HG03097 (cell line): Measurements from ENCODE around the gene CD2AP.
"Not testable (repeated sequence)": the region's sequence is repeated elsewhere in the genome, so short reads cannot be mapped to it uniquely, and the experiment has no call there.

ENCODE experiments used
- ATAC-seq: cut with Tn5 transposase; IDR thresholded peaks from one replicate; pipeline ENCODE4 v1.9.1; 2021; ENCODE audit not compliant: unreplicated experiment, low FRiP score

CD2AP gene

GRCh38 chr6:47556459-47556858 lies 78.9 kb downstream of the CD2AP start:
- not testable (repeated sequence) for ATAC-seq

- no peak for ATAC-seq
These were observed 85.6 kb downstream of the CD2AP start for GRCh38 chr6:47563162-47563561.

GRCh38 chr6:47566602-47567001 lies 89.0 kb downstream of the CD2AP start:
- ATAC-seq = not testable (repeated sequence)

GRCh38 chr6:47567586-47567985 lies 90.0 kb downstream of the CD2AP start:
- ATAC-seq = no peak

GRCh38 chr6:47571488-47571887 lies 93.9 kb downstream of the CD2AP start:
- no peak for ATAC-seq

GRCh38 chr6:47573109-47573508 lies 95.5 kb downstream of the CD2AP start:
- ATAC-seq = no peak

- no peak for ATAC-seq
These were observed 97.2 kb downstream of the CD2AP start for GRCh38 chr6:47574789-47575188.

- no peak for ATAC-seq
These were observed 101.5 kb downstream of the CD2AP start for GRCh38 chr6:47579040-47579439.

- no peak for ATAC-seq
These were observed 104.0 kb downstream of the CD2AP start for GRCh38 chr6:47581591-47581990.

- ATAC-seq = no peak
These were observed 109.9 kb downstream of the CD2AP start for GRCh38 chr6:47587493-47587892.

- no peak for ATAC-seq
These were observed 114.7 kb downstream of the CD2AP start for GRCh38 chr6:47592131-47592840.

GRCh38 chr6:47593979-47594378 lies 116.4 kb downstream of the CD2AP start:
- no peak for ATAC-seq

- ATAC-seq = no peak
These were observed 118.2 kb downstream of the CD2AP start for GRCh38 chr6:47595785-47596184.

- no peak for ATAC-seq
These were observed 120.8 kb downstream of the CD2AP start for GRCh38 chr6:47598367-47598766.

- no peak for ATAC-seq
These were observed 121.9 kb downstream of the CD2AP start for GRCh38 chr6:47599512-47599911.

GRCh38 chr6:47603227-47603626 lies 125.6 kb downstream of the CD2AP start:
- no peak for ATAC-seq

- ATAC-seq = no peak
These were observed 126.4 kb downstream of the CD2AP start for GRCh38 chr6:47603995-47604394.

- ATAC-seq = no peak
These were observed 144.4 kb downstream of the CD2AP start for GRCh38 chr6:47621838-47622449.

- ATAC-seq = no peak
These were observed 149.2 kb downstream of the CD2AP start for GRCh38 chr6:47626782-47627181.

GRCh38 chr6:47628448-47629272 lies 151.1 kb downstream of the CD2AP start:
- ATAC-seq = no peak

GRCh38 chr6:47629954-47630353 lies 152.4 kb downstream of the CD2AP start:
- no peak for ATAC-seq

GRCh38 chr6:47630587-47630986 lies 153.0 kb downstream of the CD2AP start:
- ATAC-seq = no peak
